GM19455 (cell line): Measurements from ENCODE around the gene HSBP1.

Experiments
- ATAC-seq: cut with Tn5 transposase; IDR thresholded peaks from one replicate; pipeline ENCODE4 v1.9.1; 2021; ENCODE audit not compliant: unreplicated experiment

HSBP1 gene

DNA sequence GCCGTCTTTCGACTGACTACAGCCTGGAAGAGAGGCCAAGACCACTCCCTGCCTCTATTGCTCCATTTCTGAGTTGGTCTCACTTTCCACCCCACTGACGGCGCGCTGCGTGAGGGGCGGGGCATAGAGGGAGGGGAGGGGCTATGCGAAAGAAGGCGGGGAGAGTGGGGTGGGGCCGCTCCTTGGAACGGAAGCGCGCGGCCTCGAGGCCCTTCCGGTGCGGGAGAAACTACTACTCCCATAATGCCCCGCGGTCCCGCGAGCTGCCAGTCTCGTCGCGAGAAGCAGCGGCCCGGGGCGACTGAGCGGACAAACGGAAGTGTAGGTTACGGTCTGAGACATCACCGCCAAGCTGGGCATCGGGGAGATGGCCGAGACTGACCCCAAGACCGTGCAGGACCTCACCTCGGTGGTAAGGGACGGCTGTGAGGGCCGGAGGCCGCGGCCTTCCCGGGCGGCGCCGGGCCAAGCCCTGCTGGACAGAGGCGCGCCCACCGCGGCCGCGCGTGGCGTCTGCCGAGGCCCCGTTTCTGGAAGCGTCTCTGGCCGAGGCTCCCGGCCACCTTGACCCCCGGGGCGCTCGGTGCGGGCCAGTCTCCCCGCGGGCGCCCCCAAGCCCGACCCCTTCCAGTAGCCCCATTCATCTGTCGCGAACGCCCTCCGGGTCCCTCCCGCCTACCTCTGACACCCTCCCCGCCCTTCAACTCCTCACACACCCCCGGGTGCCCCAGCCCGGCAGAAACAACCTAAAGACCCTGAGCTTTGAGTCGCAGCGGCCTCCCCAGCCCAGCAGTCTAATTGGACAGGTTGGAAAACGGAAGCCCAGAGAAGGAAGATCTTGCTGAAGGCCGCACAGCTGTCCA lies at the start of gene HSBP1:
Gene HSBP1, plus strand, starts transcription at position 269 of the 863 bp plus-strand sequence. Its CDS starts 99 bp downstream, at position 368.
- peak; percentile 97 for ATAC-seq

DNA sequence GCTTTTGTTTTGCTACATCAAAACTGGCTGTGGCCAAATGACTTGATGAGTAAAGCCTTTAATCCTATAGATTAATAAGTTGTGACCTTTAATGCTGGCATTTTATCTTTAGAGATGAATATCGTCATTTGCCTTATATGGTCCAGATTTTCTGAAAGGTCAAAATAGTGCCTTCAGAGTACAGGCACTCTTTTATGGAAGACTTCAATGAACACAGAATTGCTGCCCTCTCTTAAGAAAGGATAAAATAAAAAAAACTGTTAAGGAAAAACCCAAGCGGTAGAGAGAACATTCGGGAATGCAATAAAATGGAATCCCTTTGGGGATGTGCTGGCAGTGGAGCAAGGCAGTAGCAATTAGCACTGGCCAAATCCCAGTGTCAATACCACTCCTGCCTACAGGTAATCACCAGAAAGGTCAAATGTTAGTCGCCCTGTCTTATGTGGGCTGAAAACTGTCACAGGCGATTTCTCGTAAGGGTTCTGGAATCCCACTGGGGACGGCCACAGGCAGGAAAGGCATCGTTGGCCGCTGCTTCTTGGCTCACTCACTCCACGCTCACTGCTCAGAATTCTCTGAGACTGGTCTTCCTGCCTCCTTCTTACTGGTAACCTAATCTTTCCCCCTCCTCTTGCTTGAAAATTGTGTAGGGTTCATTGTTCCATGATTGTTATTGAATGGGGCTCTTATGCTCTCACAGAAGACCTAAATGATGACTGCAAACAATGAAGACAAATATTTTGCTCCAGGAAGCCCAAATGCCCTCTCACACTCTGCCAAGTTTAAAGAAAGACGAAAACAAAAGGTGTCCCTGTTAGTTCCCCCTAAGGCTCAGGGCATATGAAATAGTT lies 45.4 kb upstream of the HSBP1 start:
- ATAC-seq, result no peak

DNA sequence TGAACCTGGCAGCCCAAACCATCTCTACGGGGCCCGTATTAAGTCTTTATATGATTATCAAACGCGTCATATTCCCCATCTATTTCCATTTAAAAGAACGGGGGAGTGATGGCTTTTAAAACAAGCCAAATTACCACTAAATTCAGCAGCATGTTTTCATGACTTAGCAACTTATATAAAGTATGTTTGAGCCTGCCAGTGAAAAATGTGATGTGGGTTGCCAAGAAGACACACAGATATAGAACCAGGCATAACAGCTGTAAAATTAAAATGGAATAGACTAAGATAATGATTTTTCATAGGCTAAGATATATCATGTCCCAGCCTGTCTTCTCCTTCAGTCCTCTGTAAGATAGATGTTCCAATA lies 44.8 kb upstream of the HSBP1 start:
- no peak for ATAC-seq

DNA sequence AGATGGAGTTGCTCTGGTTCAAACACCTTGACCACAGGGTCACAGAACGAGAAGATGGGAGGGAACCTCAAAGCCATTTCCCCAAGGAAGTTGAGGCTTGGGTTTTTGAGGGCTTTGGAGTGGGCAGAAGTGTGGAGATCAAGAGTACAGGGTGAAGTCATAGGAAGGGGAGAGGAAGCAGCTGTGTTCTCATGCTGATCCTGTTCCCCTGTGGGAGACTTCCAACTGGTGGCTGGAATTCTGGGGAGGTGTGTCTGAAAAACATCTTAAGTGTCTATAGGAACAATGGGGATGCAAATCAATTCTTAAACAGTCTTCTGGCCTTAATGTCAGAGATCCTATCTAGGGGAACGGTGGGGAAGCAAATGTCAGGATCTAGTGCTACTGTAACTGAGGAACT lies 38.8 kb upstream of the HSBP1 start:
- no peak for ATAC-seq

DNA sequence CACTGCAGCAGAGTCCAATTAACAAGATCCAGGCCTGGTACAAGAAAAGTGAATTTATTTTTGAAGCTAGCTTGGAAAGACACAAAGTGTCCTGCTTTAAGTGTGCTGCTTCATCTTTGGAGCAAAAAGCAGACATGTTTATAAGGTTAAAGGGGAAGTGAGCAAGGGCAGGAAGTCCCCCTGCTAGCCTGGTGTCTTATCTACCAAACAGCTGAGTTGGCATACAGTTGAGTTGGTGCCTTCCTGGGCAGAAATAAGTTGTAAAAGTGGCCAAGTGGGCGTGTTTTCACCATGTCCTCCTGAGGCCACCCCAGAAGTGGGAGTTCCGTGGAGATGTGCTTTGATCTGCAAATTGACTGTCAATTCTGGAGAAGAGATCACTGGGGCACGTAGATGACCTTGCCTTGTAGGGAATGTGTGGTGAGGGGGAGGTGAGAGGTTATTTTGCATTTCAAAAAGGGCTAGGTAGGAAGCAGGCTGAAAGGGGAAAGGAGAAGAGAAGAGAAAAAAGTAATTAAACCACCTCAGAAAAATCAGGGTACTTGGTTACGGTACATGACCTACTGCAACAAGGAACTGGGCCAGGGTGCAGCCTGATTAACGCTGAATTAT lies 38.3 kb upstream of the HSBP1 start:
- no peak for ATAC-seq

DNA sequence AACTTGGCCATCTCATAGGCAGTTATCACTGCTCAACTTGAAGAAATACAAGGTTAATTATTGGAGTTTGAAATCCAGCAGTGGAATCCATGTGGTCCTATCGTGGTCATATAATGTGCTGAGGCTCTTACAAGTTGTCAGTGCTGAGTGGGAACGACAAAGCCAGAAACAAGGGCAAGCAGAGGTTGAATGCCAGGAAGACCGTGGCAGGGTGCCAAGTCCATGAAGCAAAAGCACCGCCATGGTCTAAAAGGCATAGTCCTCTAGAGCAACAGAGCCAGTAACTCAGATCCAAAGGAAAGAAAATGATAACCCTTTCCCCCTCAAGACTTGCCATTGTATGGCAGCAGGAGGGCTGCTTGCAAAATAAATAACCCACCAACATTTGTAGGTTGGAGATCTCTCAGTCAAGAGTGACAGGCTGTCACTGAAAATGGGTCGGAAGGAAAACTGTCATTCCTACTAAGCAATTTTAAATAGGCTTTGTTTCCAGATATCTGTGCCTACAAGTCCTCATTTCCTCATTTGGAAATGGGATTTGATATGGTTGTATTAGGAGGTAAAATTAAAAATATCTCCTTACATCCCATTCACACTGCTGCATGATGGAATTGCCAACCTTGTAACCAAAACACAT lies 36.4 kb upstream of the HSBP1 start:
- no peak for ATAC-seq

DNA sequence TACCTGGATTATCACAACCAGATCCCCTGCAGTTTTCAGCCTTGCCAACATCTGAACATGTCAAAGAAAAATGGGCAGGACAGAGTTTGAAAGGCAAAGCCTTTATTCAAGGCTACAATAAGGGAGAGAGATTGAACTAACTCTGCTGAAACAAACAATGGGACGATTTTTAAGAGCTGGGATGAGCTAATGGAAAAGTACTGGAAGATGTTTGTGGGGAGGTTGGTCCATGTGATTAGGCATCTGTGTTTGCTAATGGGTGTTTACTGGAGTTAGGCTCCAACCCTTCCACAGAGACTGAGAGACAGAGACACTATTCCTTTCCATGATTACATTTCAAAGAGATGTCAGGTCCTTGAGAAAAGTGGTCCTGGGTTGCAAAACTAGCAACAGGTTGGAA lies 35.0 kb upstream of the HSBP1 start:
- ATAC-seq, result no peak

DNA sequence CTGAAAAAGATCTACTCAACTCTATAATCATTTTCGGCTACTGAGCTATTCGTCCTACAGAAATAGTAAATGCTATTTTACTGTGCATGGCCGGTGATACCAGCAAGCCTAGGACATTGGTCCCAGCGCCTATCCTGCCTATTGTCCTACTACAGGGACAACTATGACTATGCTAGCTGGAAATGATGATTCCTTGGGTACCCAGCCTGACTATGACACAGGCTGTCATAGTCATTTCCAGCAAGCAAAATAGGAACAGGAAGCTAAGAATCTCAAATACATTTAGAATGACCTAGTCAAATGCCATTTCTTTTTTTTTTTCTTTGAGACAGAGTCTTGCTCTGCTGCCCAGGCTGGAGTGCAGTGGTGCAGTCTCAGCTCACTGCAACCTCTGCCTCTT lies 33.7 kb upstream of the HSBP1 start:
- no peak for ATAC-seq

DNA sequence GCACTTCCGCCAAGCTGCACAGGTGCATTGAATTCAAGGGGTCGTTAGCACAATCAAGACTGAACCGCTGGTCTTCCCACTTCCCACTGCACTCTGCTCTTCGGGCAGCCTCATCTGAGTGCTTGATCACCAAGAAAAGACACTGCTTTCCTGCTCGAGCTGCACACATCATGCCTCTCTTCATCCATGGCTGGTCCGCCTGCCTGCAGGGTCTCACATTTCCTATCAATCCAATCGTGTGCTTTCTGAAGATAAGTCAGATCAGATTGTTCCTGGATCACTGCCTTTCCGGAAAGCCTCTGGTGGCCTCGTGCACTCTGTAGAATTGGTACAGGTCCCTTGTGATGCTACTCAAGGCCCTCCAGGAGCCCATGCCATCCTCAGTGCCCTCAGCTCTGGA lies 30.8 kb upstream of the HSBP1 start:
- no peak for ATAC-seq

DNA sequence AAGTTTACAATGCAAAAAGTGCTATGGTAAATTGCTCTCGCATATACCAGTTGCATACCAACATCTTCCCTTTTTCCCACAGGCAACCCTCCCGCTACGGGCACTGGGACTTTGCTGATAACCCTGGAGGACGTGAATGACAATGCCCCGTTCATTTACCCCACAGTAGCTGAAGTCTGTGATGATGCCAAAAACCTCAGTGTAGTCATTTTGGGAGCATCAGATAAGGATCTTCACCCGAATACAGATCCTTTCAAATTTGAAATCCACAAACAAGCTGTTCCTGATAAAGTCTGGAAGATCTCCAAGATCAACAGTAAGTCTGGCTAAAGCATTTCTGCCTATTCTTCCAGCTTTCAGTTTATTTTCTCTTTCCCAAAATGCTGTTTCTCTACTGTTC lies 27.9 kb upstream of the HSBP1 start:
- ATAC-seq, result no peak

DNA sequence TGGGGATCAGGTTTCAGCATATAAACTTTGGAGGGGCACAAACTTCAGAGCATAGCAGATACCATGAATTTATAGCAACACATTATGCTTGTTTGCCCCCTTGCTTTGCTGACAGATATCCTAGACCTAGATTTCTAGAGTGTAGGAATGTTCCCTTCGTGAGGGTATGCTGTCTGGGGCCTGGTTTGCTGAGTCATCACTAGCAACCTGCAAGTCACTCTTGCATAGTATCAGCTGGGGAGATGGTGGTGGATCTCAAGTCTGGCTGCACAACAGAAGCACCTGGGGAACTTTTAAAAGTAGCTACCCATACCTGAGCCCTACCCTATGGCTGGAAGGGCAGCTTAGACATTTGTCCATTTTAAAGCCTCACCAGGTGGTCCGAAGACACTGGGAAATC lies 22.3 kb upstream of the HSBP1 start:
- ATAC-seq, result no peak

DNA sequence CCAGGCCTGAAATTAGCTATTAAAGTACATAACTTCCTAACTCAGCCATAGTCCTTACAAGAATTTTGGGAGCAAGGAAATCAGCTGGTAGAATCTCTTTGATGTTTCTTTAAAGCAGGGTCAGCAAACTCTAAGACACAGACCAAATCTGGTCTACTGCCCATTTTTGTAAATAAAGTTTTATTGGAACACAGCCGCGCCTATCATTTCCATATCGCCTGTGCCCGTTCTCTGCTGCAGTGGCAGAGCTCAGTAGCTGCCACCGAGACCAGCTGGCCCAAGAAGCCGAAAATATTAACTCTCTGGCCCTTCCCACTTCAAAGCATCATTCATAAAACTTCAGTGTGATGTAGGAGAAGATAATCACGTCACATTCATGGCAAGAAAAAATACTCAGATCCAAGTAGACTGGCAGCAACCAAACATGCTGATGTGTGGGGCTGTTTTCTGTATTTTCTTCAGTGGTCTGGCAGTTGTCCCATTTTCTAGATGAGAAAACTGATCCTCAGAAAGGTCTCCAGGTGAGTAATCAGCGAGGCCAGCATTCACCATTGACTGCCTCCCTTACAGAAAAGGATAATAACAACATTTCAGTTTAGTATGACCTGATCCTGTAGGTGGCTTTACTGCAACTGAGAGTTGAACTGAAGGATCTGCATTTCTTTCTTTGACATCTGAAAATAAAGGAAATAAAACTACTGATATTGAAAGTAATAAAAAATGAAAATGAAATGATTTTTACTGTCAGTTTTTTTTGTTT lies 18.0 kb upstream of the HSBP1 start:
- no peak for ATAC-seq

DNA sequence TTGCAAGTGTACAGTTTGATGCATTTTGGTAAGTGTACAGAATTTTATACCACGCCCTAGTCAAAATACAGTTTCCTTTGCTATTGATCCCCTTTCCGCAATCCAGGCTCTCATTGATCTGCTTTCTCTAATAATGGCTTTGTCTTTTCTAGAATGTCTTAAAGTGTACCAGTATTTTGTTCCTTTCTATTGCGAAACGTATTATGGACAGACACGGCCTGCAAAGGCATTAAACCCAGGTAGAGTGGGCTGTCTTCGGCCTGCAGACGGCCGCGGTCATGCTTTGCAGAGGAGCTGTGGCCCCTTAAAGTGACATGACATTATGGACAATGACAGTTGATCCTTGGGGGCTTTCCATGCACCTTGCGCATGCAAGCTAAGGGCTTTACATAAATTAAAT lies 15.9 kb upstream of the HSBP1 start:
- ATAC-seq, result no peak

DNA sequence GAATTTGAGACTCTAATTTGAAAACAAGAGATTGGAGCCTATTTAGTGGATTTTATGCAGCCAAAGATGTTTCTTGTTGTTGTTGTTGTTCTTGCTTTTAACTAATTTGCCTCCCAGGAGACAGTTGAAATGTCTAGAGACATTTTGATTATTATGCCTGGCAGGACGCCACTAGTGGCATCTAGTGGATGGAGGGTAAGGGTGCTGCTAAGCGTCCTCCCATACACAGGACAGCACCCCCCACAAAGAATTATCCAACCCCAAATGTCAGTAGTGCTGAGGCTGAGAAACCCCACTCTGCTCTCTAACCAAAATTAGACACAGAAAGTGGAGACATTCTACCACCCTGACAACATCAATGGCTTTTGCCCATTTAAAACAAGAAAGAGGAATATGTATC lies 15.4 kb upstream of the HSBP1 start:
- no peak for ATAC-seq

DNA sequence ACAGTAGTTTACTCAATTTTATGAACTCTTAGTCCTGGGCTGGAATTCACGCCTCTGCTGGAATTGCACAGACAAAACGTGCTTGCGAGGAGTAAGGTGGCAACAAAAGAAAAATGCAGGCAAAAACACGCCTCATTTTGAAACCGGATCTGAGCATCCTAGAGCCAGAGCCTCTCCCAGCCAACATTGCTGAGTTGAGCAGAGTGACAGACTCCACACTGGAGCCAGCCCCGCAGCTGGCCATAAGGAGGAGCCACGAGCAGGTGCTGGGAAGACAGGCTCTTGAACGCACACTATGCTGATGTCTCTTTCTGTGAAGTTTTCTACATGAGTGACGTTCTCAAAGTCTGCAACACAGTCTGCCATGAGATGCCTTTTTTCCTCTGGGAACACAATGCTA lies 14.6 kb upstream of the HSBP1 start:
- ATAC-seq, result no peak

DNA sequence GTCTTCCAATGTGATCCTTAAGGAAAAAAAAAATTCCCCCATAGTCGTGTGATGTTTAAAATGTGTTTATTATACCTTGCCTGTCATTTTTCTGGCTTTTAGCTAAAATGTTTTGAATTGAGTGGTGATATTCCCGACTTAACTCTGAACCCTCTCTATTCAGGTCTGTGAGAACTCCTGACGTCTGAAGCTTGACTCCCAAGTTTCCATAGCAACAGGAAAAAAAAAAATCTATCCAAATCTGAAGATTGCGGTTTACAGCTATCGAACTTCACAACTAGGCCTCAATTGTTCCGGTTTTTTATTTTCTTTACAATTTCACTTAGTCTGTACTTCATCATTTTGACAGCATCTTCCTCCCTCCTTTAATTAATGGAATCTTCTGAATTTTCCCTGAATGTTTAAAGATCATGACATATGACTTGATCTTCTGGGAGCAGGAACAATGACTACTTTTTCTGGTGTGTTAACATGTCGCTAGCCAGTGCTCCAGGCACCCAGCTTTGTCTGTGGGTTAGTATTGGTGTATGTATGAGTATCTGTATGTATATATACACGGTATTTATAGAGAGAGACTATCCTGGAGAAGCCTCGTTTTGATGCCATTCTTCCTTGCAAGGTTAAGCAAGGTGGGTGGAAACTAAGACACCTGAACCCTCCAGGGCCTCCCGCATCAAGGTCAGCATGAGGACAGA lies 12.8 kb upstream of the HSBP1 start:
- ATAC-seq, result no peak

DNA sequence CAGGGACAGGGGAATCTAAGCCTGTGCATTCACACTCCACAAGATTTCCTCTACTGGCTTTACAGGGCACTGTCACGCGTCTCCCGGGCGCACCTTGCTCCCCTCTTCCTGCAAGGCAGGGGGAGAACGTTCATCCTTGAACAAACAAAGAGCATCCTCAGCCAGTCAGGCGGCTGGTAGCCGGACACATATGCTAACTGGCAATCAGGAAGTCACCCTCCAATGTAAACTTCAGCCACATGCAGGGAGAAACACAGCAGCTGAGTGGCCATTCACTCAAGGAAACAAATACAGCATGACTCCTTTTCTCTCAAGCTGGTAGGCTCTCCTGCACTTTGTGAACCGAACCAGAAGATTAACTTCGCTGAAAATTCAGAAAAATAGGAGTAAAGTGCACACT lies 10.8 kb upstream of the HSBP1 start:
- ATAC-seq, result no peak

DNA sequence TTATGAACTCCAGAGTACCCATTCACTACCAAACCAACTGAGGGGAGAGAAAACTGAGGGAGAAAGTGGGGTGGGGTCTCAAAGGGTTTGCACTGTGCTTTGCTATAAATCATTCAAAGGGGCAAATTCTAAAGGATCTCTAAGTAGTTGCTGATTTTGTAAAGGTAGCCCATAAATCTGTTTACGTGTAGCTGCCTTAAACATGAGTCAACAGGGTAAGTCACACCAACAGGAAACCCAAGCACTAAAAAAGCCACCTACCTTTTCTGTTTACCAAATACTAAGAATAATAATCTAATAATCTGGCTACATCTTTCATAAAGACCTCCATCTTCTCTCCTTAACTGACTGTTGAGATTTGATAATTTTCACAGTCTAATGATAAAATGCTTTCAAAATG lies 8.4 kb upstream of the HSBP1 start:
- no peak for ATAC-seq

DNA sequence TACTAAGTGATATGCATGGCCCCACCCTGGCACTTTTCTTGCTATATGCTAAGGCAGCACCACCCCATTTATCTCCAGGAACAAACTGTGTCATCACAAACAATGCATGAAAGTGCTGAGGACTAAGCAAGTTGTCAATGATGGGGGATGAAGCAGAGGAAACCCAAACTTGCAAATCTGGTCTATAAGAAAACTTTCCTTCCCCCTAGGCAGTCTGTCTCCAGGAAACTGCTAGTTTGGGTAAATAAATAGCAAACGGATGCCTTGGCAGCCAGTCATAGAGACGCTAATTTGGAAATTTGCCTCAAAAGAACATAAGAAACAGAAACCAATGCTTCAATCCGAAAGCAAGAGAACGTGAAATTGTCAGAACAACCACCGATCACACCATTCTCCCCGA lies 5.6 kb upstream of the HSBP1 start:
- no peak for ATAC-seq

DNA sequence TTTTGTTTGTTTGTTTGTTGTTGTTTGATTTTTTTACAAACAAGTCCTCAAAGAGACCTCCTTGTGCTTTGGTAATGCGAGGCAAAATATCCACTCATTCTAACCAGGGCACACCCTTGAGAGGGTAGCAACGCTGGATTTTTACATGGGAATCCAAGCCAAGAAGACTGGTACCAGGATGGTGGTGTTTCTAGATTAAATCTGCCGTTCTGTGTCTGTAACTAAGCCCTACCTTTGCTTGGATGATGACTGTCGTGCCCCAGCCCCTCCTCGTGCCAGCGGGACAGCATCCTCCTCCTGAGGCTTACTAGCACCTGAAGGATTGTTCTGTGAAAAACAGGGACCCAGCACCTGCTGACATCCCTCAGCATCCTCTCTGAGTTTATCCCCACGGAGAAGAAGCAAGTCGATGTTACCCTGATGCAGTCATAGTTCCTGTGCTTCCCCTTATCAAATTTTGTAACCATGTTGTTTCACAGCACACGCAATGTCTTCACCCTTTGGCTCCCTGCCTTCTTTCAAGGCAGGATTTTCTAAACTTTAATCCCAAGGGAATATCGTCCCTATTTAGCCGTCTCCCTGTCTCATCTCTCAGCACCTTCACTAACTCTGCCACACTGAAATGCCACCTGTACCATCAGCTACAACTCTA lies 5.1 kb upstream of the HSBP1 start:
- ATAC-seq, result no peak
